ENCODE results near the gene LDLRAD4. TPM values are rescaled to one million over a fixed set of nuclear protein-coding genes. Genes with fewer than 3 reads are reported as not detected.

The LDLRAD4 gene
- total and polyA plus RNA-seq, 9 of the 15 experiments (the other 6 are each of a cell fraction or from before 2014, with no cell fraction given), result 0.01 TPM; not detected in 8

DNA sequence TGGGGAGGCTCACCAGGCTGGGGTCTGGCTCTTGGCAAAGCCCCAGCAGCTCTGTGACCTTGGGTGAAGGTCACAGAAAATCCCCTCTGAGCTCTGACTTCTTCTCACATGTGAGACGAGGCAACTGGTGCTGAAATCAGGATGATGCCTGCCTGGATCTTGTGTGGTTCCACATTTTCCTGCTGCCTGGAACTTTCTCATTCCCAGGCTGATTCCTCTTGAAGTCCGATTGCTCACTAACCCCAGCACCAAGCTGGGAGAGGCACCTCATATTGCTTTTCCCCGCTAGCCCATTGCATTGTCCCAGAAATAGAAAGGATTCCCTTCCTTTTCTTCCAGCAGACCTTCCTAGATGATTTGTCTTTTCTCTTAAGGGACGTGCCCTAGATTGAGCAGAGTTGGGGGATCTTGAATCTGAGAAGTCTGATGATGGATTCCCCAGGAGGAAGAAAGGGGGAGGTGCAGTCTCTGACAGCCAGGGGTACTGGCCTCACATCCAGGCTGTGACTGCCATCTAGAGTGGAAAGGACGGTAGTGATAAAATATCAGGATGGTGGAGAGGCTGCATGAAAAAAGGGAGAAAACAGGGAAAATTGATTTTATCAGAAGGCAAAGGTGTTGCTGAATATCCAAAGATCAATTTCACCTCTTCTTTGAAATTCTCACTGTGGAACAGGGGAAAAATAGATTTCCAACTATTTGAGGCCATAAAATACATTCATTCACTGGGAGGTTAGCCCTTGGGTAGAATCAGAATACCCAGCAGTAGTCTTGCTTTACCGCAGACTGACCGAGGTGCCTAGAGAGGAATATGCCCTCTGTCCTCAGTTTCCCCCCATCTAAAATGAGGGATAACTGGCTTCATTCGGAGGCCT, 411.5 kb downstream of the LDLRAD4 start:
- FAIRE-seq (peak; percentile 94), ATAC-seq (peak; percentile 94), DNase-seq (ENCODE audit: extremely low read depth in 1 of 4, low spot score in 3 of 4) (peak; percentile 66 to 76 (median 74))
- Histone ChIP-seq H3K27ac (ENCODE audit: extremely low read depth, low read depth, low read length) (no peak overlapping the region), H3K79me2 (ENCODE audit: control insufficient read depth, insufficient read depth, low read length) (no peaks in the 10 kb centered on the region), H2AFZ (ENCODE audit: low read depth, low read length) (no peak overlapping the region), H3K4me1 (replicated peaks in 1 of 2; ENCODE audit: control insufficient read depth in 2 of 2, insufficient read depth in 2 of 2, low read length in 2 of 2) (no peaks in the 10 kb centered on the region), H3K9ac (ENCODE audit: insufficient read depth in 1 of 2, low read depth in 2 of 2, low read length in 2 of 2) (no peak overlapping the region), H4K20me1 (replicated peaks; ENCODE audit: control insufficient read depth, insufficient read depth, low read length) (no peaks in the 10 kb centered on the region; the same call in 1 of the 2 replicates), H3K9me3 (replicated peaks; ENCODE audit: control insufficient read depth, insufficient read depth, low read depth, low read length) (0 out of 2 replicates have a peak, but pooled peaks cover 4% of the 10 kb centered on the region), H3K27me3 (ENCODE audit: control insufficient read depth in 2 of 2, insufficient read depth in 2 of 2, low read length in 2 of 2) (peaks cover 7 to 30% of the 10 kb centered on the region in 2 experiments; a peak in 4 of 5 replicates), H3K9me1 (ENCODE audit: control insufficient read depth, insufficient read depth, low read length) (no peaks in the 10 kb centered on the region), H3K4me2 (ENCODE audit: insufficient read depth, low read length) (no peak overlapping the region), H3K36me3 (ENCODE audit: control insufficient read depth, insufficient read depth, low read length) (no peaks in the 10 kb centered on the region), H3K4me3 (no peak overlapping the region)
- intact Hi-C loops (cut with micrococcal nuclease) (loop anchor here (1.0 kb wide), 1 partner anchor 72 kb away; no protein-coding TSS in a partner anchor), in situ Hi-C loops (cut with MboI) (no loop called here)
- CTCF ChIA-PET (ENCODE audit: low intra/inter-chr PET ratio), result interaction anchor here (0.6 to 1.4 kb wide), 3 partner anchors 49 to 904 kb away, joined by 3 to 5 read pairs (median 3); no protein-coding TSS in a partner anchor
- POLR2A ChIA-PET, result interaction anchor here (0.7 to 1.7 kb wide), 2 partner anchors 9 to 216 kb away, joined by 3 to 6 read pairs; no protein-coding TSS in a partner anchor
- 14% methylated on average over 8 of the region's 8 CpGs for WGBS (ENCODE audit: insufficient coverage, low coverage, missing lambda C conversion rate)
- BruUV-seq (replicated peaks), result no TSS peak
- TF ChIP-seq SMC3 (conservative IDR thresholded peaks at IDR 0.05; ENCODE audit: insufficient read depth, low read depth, low read length), result peak; percentile 62; the same call in 1 of the 2 replicates
- no peak for TF ChIP-seq U2AF1 (optimal IDR thresholded peaks at IDR 0.05; ENCODE audit: low read depth, low read length)
- TF ChIP-seq, protein P1, sequence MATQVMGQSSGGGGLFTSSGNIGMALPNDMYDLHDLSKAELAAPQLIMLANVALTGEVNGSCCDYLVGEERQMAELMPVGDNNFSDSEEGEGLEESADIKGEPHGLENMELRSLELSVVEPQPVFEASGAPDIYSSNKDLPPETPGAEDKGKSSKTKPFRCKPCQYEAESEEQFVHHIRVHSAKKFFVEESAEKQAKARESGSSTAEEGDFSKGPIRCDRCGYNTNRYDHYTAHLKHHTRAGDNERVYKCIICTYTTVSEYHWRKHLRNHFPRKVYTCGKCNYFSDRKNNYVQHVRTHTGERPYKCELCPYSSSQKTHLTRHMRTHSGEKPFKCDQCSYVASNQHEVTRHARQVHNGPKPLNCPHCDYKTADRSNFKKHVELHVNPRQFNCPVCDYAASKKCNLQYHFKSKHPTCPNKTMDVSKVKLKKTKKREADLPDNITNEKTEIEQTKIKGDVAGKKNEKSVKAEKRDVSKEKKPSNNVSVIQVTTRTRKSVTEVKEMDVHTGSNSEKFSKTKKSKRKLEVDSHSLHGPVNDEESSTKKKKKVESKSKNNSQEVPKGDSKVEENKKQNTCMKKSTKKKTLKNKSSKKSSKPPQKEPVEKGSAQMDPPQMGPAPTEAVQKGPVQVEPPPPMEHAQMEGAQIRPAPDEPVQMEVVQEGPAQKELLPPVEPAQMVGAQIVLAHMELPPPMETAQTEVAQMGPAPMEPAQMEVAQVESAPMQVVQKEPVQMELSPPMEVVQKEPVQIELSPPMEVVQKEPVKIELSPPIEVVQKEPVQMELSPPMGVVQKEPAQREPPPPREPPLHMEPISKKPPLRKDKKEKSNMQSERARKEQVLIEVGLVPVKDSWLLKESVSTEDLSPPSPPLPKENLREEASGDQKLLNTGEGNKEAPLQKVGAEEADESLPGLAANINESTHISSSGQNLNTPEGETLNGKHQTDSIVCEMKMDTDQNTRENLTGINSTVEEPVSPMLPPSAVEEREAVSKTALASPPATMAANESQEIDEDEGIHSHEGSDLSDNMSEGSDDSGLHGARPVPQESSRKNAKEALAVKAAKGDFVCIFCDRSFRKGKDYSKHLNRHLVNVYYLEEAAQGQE (IDR thresholded peaks at IDR 0.05; ENCODE audit: borderline replicate concordance), result peak; percentile 54; the same call in 1 of the 2 replicates
- TF ChIP-seq, protein P1 (CRISPR knock-in tag; IDR thresholded peaks at IDR 0.05; ENCODE audit: low read depth), result no peak
- TF ChIP-seq ZNF780A (CRISPR knock-in tag; IDR thresholded peaks at IDR 0.05), result no peak
- no peak for TF ChIP-seq ZNF175 (CRISPR knock-in tag; IDR thresholded peaks at IDR 0.05; ENCODE audit: low read depth)
- peak; percentile 70 to 81 for TF ChIP-seq RAD21 (CRISPR knock-in tag; conservative IDR thresholded peaks at IDR 0.05 in 1 of 2, IDR thresholded peaks at IDR 0.05 in 1 of 2)
- TF ChIP-seq, protein P2, sequence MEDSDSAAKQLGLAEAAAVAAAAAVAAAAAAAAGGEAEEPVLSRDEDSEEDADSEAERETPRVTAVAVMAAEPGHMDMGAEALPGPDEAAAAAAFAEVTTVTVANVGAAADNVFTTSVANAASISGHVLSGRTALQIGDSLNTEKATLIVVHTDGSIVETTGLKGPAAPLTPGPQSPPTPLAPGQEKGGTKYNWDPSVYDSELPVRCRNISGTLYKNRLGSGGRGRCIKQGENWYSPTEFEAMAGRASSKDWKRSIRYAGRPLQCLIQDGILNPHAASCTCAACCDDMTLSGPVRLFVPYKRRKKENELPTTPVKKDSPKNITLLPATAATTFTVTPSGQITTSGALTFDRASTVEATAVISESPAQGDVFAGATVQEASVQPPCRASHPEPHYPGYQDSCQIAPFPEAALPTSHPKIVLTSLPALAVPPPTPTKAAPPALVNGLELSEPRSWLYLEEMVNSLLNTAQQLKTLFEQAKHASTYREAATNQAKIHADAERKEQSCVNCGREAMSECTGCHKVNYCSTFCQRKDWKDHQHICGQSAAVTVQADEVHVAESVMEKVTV (CRISPR knock-in tag; IDR thresholded peaks at IDR 0.05), result peak; percentile 43; the same call in 1 of the 2 replicates
- TF ChIP-seq RCOR1 (IDR thresholded peaks at IDR 0.05; ENCODE audit: borderline replicate concordance in 1 of 2, low read depth in 2 of 2, low read length in 2 of 2), result 0 out of 4 replicates have a peak, but pooled peaks of 1 of the 2 experiments have one; percentile 17

Data from K562 (cell line).